Stimulated activated CD4-positive, alpha-beta T cell treated with anti-CD3 and anti-CD28 coated beads, Interleukin-4, amount 100 ng/mL, for 4 hours (primary cell): Measurements from ENCODE around the gene NEK7.

Experiments
- DNase-seq, 2 experiments: peaks; one replicate each; pipeline ENCODE4 v3.0.0-alpha.2; 2020

The NEK7 gene

GRCh38 chr1:198264282-198264681, 107.5 kb downstream of the NEK7 start:
- no peak for DNase-seq

- DNase-seq = no peak
These were observed 108.4 kb downstream of the NEK7 start for GRCh38 chr1:198265073-198265661.

GRCh38 chr1:198267056-198267455, 110.3 kb downstream of the NEK7 start:
- DNase-seq = no peak

GRCh38 chr1:198267921-198268320, 111.1 kb downstream of the NEK7 start:
- DNase-seq = no peak

- no peak for DNase-seq
These were observed 112.2 kb downstream of the NEK7 start for GRCh38 chr1:198268784-198269645.

- no peak for DNase-seq
These were observed 112.8 kb downstream of the NEK7 start for GRCh38 chr1:198269646-198269940.

GRCh38 chr1:198270273-198270828, 113.6 kb downstream of the NEK7 start:
- no peak for DNase-seq

GRCh38 chr1:198271467-198271866, 114.7 kb downstream of the NEK7 start:
- no peak for DNase-seq

GRCh38 chr1:198272492-198272891, 115.7 kb downstream of the NEK7 start:
- no peak for DNase-seq

- DNase-seq = no peak
These were observed 117.0 kb downstream of the NEK7 start for GRCh38 chr1:198273748-198274295.

- no peak for DNase-seq
These were observed 118.8 kb downstream of the NEK7 start for GRCh38 chr1:198275597-198275996.

GRCh38 chr1:198276241-198276640, 119.4 kb downstream of the NEK7 start:
- DNase-seq = no peak

GRCh38 chr1:198278943-198279342, 122.1 kb downstream of the NEK7 start:
- no peak for DNase-seq

GRCh38 chr1:198280080-198280479, 123.3 kb downstream of the NEK7 start:
- no peak for DNase-seq

- no peak for DNase-seq
These were observed 125.1 kb downstream of the NEK7 start for GRCh38 chr1:198281911-198282310.

GRCh38 chr1:198283222-198283621, 126.4 kb downstream of the NEK7 start:
- no peak for DNase-seq

- no peak for DNase-seq
These were observed 131.1 kb downstream of the NEK7 start for GRCh38 chr1:198287916-198288315.

GRCh38 chr1:198290089-198290683, 133.4 kb downstream of the NEK7 start:
- no peak for DNase-seq

GRCh38 chr1:198291036-198291435, 134.2 kb downstream of the NEK7 start:
- no peak for DNase-seq

- DNase-seq = no peak
These were observed 135.1 kb downstream of the NEK7 start for GRCh38 chr1:198291924-198292323.

- no peak for DNase-seq
These were observed 138.4 kb downstream of the NEK7 start for GRCh38 chr1:198295225-198295624.

- DNase-seq = no peak
These were observed 139.2 kb downstream of the NEK7 start for GRCh38 chr1:198295971-198296370.

GRCh38 chr1:198297281-198297680, 140.5 kb downstream of the NEK7 start:
- DNase-seq = no peak

- no peak for DNase-seq
These were observed 141.8 kb downstream of the NEK7 start for GRCh38 chr1:198298640-198299039.
